ENCODE results near the gene TRERF1. TPM values are rescaled to one million over a fixed set of nuclear protein-coding genes. Genes with fewer than 3 reads are reported as not detected.
"Not testable (repeated sequence)": the region's sequence is repeated elsewhere in the genome, so short reads cannot be mapped to it uniquely, and the experiment has no call there.

The TRERF1 gene
- total RNA-seq, 1 experiment from 2014 or later = 14.5 TPM

- ChIA-PET POLR2A (ENCODE audit: unreplicated experiment) (no interaction called here), CTCF (no interaction called here)
- Histone ChIP-seq H3K79me2 (ENCODE audit: low read depth) (peaks cover 78% of the 10 kb centered on the region), H3F3A (ENCODE audit: insufficient read depth, low read depth) (no peaks in the 10 kb centered on the region; the same call in 1 of the 2 replicates), H3K27me3 (ENCODE audit: insufficient read depth, low read depth) (no peaks in the 10 kb centered on the region), H3K9me2 (ENCODE audit: insufficient read depth) (no peaks in the 10 kb centered on the region), H4K20me1 (ENCODE audit: insufficient read depth) (no peaks in the 10 kb centered on the region), H3K9me3 (ENCODE audit: insufficient read depth, low read depth) (no peaks in the 10 kb centered on the region), H3K27ac (no peak overlapping the region), H3K4me1 (replicated peaks; ENCODE audit: insufficient read depth) (peaks cover 27% of the 10 kb centered on the region), H2AFZ (no peak overlapping the region), H3K36me3 (ENCODE audit: low read depth) (no peaks in the 10 kb centered on the region), H3K4me3 (peak overlapping the region; percentile 77; the same call in 1 of the 2 replicates), H3K4me2 (peak overlapping the region; percentile 99)
- no TSS peak for BruUV-seq (replicated peaks)
- intact Hi-C loops (cut with micrococcal nuclease; ENCODE audit: unreplicated experiment) = no loop called here
- TF ChIP-seq EZH2 (IDR thresholded peaks at IDR 0.05; ENCODE audit: low read depth) (no peak), CTCF (conservative IDR thresholded peaks at IDR 0.05) (no peak)
- no peak for DNase-seq
Observed at GRCh38 chr6:42448391-42448790, 3.3 kb downstream of the TRERF1 start.

- Histone ChIP-seq H4K20me1 (ENCODE audit: insufficient read depth) (no peaks in the 10 kb centered on the region), H3K79me2 (ENCODE audit: low read depth) (peaks cover 89% of the 10 kb centered on the region), H3K4me3 (no peak overlapping the region), H3K27me3 (ENCODE audit: insufficient read depth, low read depth) (no peaks in the 10 kb centered on the region), H2AFZ (no peak overlapping the region), H3F3A (ENCODE audit: insufficient read depth, low read depth) (no peaks in the 10 kb centered on the region), H3K9me2 (ENCODE audit: insufficient read depth) (no peaks in the 10 kb centered on the region), H3K27ac (no peak overlapping the region), H3K9me3 (ENCODE audit: insufficient read depth, low read depth) (no peaks in the 10 kb centered on the region), H3K4me1 (replicated peaks; ENCODE audit: insufficient read depth) (peaks cover 27% of the 10 kb centered on the region), H3K36me3 (ENCODE audit: low read depth) (no peaks in the 10 kb centered on the region), H3K4me2 (no peak overlapping the region)
- TF ChIP-seq CTCF (conservative IDR thresholded peaks at IDR 0.05) (no peak), EZH2 (IDR thresholded peaks at IDR 0.05; ENCODE audit: low read depth) (no peak)
- ChIA-PET CTCF (interaction anchor here (0.7 to 0.8 kb wide), 2 partner anchors 74 to 453 kb away, joined by 3 to 4 read pairs; no protein-coding TSS in a partner anchor), POLR2A (ENCODE audit: unreplicated experiment) (no interaction called here)
- BruUV-seq (replicated peaks) = no TSS peak
- intact Hi-C loops (cut with micrococcal nuclease; ENCODE audit: unreplicated experiment) = no loop called here
- no peak for DNase-seq
Observed at GRCh38 chr6:42446996-42447395, 4.7 kb downstream of the TRERF1 start.

- DNase-seq = no peak
- ChIA-PET POLR2A (ENCODE audit: unreplicated experiment) (no interaction called here), CTCF (interaction anchor here (0.8 kb wide), 1 partner anchor 454 kb away, joined by 3 read pairs; no protein-coding TSS in a partner anchor)
- Histone ChIP-seq H3K27ac (no peak overlapping the region), H3K9me2 (ENCODE audit: insufficient read depth) (no peaks in the 10 kb centered on the region), H3K4me1 (replicated peaks; ENCODE audit: insufficient read depth) (peaks cover 27% of the 10 kb centered on the region), H3K27me3 (ENCODE audit: insufficient read depth, low read depth) (no peaks in the 10 kb centered on the region), H3K36me3 (ENCODE audit: low read depth) (no peaks in the 10 kb centered on the region), H4K20me1 (ENCODE audit: insufficient read depth) (no peaks in the 10 kb centered on the region), H3K4me3 (no peak overlapping the region), H3K79me2 (ENCODE audit: low read depth) (peaks cover 96% of the 10 kb centered on the region), H2AFZ (no peak overlapping the region), H3F3A (ENCODE audit: insufficient read depth, low read depth) (no peaks in the 10 kb centered on the region), H3K4me2 (no peak overlapping the region), H3K9me3 (ENCODE audit: insufficient read depth, low read depth) (no peaks in the 10 kb centered on the region)
- BruUV-seq (replicated peaks) = no TSS peak
- no peak for TF ChIP-seq CTCF (conservative IDR thresholded peaks at IDR 0.05)
- TF ChIP-seq EZH2 (IDR thresholded peaks at IDR 0.05; ENCODE audit: low read depth) = no peak
- intact Hi-C loops (cut with micrococcal nuclease; ENCODE audit: unreplicated experiment) = no loop called here
Observed at GRCh38 chr6:42446370-42446769, 5.4 kb downstream of the TRERF1 start.

- H3K27me3 ChIP-seq (ENCODE audit: insufficient read depth, low read depth); intact Hi-C loops (cut with micrococcal nuclease; ENCODE audit: unreplicated experiment); H4K20me1 ChIP-seq (ENCODE audit: insufficient read depth); H3K9me2 ChIP-seq (ENCODE audit: insufficient read depth); DNase-seq; H3K36me3 ChIP-seq (ENCODE audit: low read depth); H3K9me3 ChIP-seq (ENCODE audit: insufficient read depth, low read depth); POLR2A ChIA-PET (ENCODE audit: unreplicated experiment); CTCF ChIA-PET; H2AFZ ChIP-seq; H3K4me2 ChIP-seq; H3F3A ChIP-seq (ENCODE audit: insufficient read depth, low read depth); H3K27ac ChIP-seq; BruUV-seq (replicated peaks); H3K4me3 ChIP-seq: not testable (repeated sequence)
- Histone ChIP-seq H3K79me2 (ENCODE audit: low read depth) (peaks cover 94% of the 10 kb centered on the region), H3K4me1 (replicated peaks; ENCODE audit: insufficient read depth) (peaks cover 27% of the 10 kb centered on the region)
Observed at GRCh38 chr6:42445955-42446354, 5.8 kb downstream of the TRERF1 start.
